Measurements from ENCODE around the gene STH. TPM values are rescaled to one million over a fixed set of nuclear protein-coding genes. Genes with fewer than 3 reads are reported as not detected.

Gene STH
- polyA plus RNA-seq, 6 donors from 2014 or later, result not detected

DNA sequence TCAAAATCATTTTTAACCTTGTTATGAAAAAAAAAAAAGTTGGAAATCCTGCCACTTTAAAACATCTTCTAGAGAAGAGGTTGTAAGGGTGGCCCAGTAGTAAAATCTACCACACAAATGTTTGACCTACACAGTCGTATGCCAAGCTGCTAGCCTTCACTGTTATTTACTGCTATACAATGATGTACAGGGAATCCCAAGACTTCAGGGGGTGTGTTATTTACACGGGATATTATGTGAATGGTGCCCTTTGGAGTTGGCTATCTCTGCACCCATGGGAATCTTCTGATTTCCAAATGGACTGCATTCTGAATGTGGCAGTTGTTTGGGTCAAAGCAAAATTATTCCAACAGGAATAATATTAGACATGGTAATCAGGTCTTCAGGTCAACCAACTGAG is 45.9 kb downstream of the STH start:
- ATAC-seq (ENCODE audit: low read depth in 2 of 2), result no peak
- no peak overlapping the region for H3K4me3 Mint-ChIP-seq
- no peak for DNase-seq
- peaks cover 0 to 4% of the 10 kb centered on the region in 2 donors for H3K36me3 Mint-ChIP-seq
- no peaks in the 10 kb centered on the region for H3K9me3 Mint-ChIP-seq
- peak overlapping the region in 4 of 6 donors; percentile 2 to 87 (median 38) for H3K27ac Mint-ChIP-seq
- no peaks in the 10 kb centered on the region for H3K27me3 Mint-ChIP-seq
- H3K4me1 Mint-ChIP-seq, result peaks cover 9 to 21% (median 11%) of the 10 kb centered on the region in 3 donors

DNA sequence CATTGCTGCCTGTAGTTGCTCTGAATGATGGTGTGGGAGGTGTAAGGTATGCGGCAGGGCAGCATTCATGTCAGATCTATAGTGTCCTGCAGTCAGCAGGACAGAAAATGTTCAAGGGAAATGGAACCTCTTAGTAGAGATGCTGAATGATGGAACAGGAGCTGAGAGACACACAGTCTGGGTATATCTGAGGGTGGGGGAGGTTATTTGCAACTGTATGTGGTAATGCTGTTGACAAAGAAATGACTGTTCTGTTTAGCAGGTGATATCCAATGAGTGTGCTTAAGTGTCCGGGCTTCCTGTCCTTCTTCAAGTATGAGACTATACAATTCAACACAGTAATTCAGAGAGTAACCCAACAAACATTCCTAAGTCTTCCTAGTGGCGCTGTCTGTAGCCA is 46.6 kb downstream of the STH start:
- DNase-seq, result no peak

DNA sequence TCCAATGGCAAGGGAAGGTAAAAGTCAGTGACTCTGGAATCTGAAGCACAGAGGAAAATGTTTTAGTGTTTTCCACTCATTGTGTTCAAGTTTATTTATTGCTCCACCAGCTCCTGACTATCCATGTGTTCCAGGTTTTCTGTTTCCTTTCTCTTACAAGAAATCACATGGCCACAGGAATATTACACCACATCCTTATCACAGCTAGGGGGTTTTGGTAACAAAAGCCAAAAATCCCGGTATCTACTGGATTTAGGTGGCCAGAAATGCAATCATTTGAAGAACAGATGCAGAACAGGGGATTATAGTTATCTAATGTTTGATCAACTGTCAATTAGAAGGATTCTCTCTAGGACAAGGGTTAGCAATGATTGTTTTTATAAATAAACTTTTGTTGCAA is 47.9 kb downstream of the STH start:
- H3K36me3 Mint-ChIP-seq, result peaks cover 0 to 5% of the 10 kb centered on the region in 2 donors
- no peak overlapping the region for H3K4me3 Mint-ChIP-seq
- no peaks in the 10 kb centered on the region for H3K27me3 Mint-ChIP-seq
- H3K9me3 Mint-ChIP-seq, result no peaks in the 10 kb centered on the region
- ATAC-seq (ENCODE audit: low read depth in 2 of 2) (no peak), DNase-seq (no peak)
- H3K4me1 Mint-ChIP-seq, result peaks cover 9 to 26% (median 11%) of the 10 kb centered on the region in 3 donors
- no peak overlapping the region for H3K27ac Mint-ChIP-seq

More for the DNA sequence above, 46.6 kb downstream of the STH start:
- Mint-ChIP-seq H3K27me3 (no peaks in the 10 kb centered on the region), H3K4me1 (peaks cover 9 to 21% (median 11%) of the 10 kb centered on the region in 3 donors), H3K36me3 (peaks cover 0 to 2% of the 10 kb centered on the region in 2 donors), H3K27ac (peak overlapping the region in 4 of 6 donors; percentile 2 to 21 (median 12)), H3K4me3 (no peak overlapping the region), H3K9me3 (no peaks in the 10 kb centered on the region)
- ATAC-seq (ENCODE audit: low read depth in 2 of 2), result no peak

DNA sequence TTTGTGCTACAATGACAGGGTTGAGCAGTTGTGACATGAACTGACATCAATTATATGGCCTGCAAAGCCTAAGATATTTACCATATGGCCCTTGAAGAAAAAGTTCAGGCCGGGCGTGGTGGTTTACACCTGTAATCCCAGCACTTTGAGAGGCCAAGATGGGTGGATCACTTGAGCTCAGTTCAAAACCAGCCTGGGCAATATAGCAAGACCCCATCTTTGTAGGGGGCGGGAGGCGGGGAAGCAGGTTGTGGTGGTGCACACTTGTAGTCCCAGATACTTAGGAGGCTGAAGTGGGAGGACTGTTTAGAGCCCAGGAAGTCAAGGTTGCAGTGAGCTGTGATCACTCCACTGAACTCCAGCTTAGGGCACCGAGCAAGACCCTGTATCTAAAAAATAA is 48.3 kb downstream of the STH start:
- Mint-ChIP-seq H3K4me3 (no peak overlapping the region), H3K27me3 (no peaks in the 10 kb centered on the region), H3K36me3 (peaks cover 0 to 5% of the 10 kb centered on the region in 2 donors)

DNA sequence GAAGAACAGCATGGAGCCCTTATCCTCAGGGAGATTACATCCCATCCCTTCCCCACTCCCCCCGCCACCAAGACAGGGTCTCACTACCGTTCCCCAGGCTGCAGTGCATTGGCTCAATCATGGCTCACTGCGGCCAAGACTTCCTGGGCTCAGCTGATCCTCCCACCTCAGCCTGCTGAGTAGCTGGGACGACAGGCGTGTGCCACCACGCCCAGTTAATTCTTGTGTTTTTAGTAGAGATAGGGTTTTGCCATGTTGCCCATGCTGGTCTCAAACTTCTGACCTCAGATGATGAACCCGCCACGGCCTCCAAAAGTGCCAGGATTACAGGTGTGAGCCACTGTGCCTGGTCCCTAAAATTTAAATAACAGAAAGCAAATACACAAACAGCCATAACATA is 48.8 kb downstream of the STH start:
- H3K36me3 Mint-ChIP-seq, result peaks cover 0 to 5% of the 10 kb centered on the region in 2 donors
- H3K27ac Mint-ChIP-seq, result peak overlapping the region in 1 of 6 donors; percentile 88
- no peak for ATAC-seq (ENCODE audit: low read depth in 2 of 2)

More for the DNA sequence above, 48.3 kb downstream of the STH start:
- H3K9me3 Mint-ChIP-seq, result no peaks in the 10 kb centered on the region
- DNase-seq (no peak), ATAC-seq (ENCODE audit: low read depth in 2 of 2) (no peak)
- peak overlapping the region in 1 of 6 donors; percentile 24 for H3K27ac Mint-ChIP-seq
- peaks cover 9 to 29% (median 11%) of the 10 kb centered on the region in 3 donors for H3K4me1 Mint-ChIP-seq

More for the DNA sequence above, 48.8 kb downstream of the STH start:
- peaks cover 9 to 29% (median 11%) of the 10 kb centered on the region in 3 donors for H3K4me1 Mint-ChIP-seq
- no peak for DNase-seq
- no peaks in the 10 kb centered on the region for H3K9me3 Mint-ChIP-seq
- H3K4me3 Mint-ChIP-seq, result no peak overlapping the region
- H3K27me3 Mint-ChIP-seq, result no peaks in the 10 kb centered on the region

Other genes with a start within 250 kb of the STH start
- not detected for gene CRHR1, start 214.9 kb upstream of the STH start, polyA plus RNA-seq (ENCODE audit: low read depth in 6 of 6)
- not detected for gene SPPL2C, start 154.4 kb upstream of the STH start, polyA plus RNA-seq (ENCODE audit: low read depth in 6 of 6)
- under 1 TPM in 2 of 6 donors, not detected in 4; 0.10 to 0.29 TPM for gene MAPT, start 104.7 kb upstream of the STH start, polyA plus RNA-seq (ENCODE audit: low read depth in 6 of 6)
- gene KANSL1, start 194.2 kb downstream of the STH start, polyA plus RNA-seq (ENCODE audit: low read depth in 6 of 6), result 10 to 100 TPM in 5 of 6 donors, 1 to 10 TPM in 1; 5.8 to 27.5 (median 16.5) TPM

All from naive B cell (primary cell).